Measurements from ENCODE around the gene CKAP2L. TPM values are rescaled to one million over a fixed set of nuclear protein-coding genes. Genes with fewer than 3 reads are reported as not detected.
A peak's percentile ranks its signal among the peaks of the same experiment; 100 is the strongest.

CKAP2L gene
- total RNA-seq, 1 experiment from 2014 or later = 20.7 TPM

- CTCF ChIA-PET = no interaction called here
- intact Hi-C loops (cut with micrococcal nuclease) = loop anchor here (5.0 kb wide), 1 partner anchor 33 kb away; no protein-coding TSS in a partner anchor
These were observed 70.2 kb downstream of the CKAP2L start for GRCh38 chr2:112694182-112694581.

GRCh38 chr2:112693596-112693995 lies 70.8 kb downstream of the CKAP2L start:
- Histone ChIP-seq H3K79me2 (ENCODE audit: low read length) (no peaks in the 10 kb centered on the region), H3K4me3 (ENCODE audit: low read length) (no peak overlapping the region), H4K20me1 (ENCODE audit: low read length) (no peaks in the 10 kb centered on the region), H3F3A (ENCODE audit: low read length, unreplicated experiment) (no peaks in the 10 kb centered on the region), H3K9me3 (ENCODE audit: low read length) (no peaks in the 10 kb centered on the region), H3K4me2 (ENCODE audit: low read length) (no peak overlapping the region), H3K9ac (ENCODE audit: low read length) (no peak overlapping the region), H3K4me1 (ENCODE audit: insufficient read depth, low read length) (peaks cover 38% of the 10 kb centered on the region), H3K9me2 (replicated peaks; ENCODE audit: low read length) (no peaks in the 10 kb centered on the region), H2AFZ (ENCODE audit: low read length) (no peak overlapping the region), H3K36me3 (ENCODE audit: low read depth, low read length) (no peaks in the 10 kb centered on the region), H3K27ac (ENCODE audit: low read length) (no peak overlapping the region), H3K27me3 (ENCODE audit: low read length) (no peaks in the 10 kb centered on the region)
- ChIA-PET POLR2A (ENCODE audit: unreplicated experiment) (no interaction called here), CTCF (no interaction called here)
- no peak for ATAC-seq
- no peak for TF ChIP-seq EZH2 (IDR thresholded peaks at IDR 0.05; ENCODE audit: low read length, unreplicated experiment)
- TF ChIP-seq CTCF (conservative IDR thresholded peaks at IDR 0.05; ENCODE audit: low read depth, low read length) = no peak
- no peak for TF ChIP-seq EZH2phosphoT487 (IDR thresholded peaks at IDR 0.05; ENCODE audit: borderline replicate concordance, low read length)
- intact Hi-C loops (cut with micrococcal nuclease) = loop anchor here (2.0 to 5.0 kb wide), 2 partner anchors 34 to 49 kb away; partner anchors contain the start of gene SLC20A1
- BruUV-seq (replicated peaks) = no TSS peak
- no peak for DNase-seq

More at GRCh38 chr2:112694182-112694581, 70.2 kb downstream of the CKAP2L start:
- Histone ChIP-seq H3K9ac (ENCODE audit: low read length) (no peak overlapping the region), H3K4me1 (ENCODE audit: insufficient read depth, low read length) (peaks cover 32% of the 10 kb centered on the region), H2AFZ (ENCODE audit: low read length) (no peak overlapping the region), H3K4me2 (ENCODE audit: low read length) (no peak overlapping the region), H4K20me1 (ENCODE audit: low read length) (no peaks in the 10 kb centered on the region), H3K27me3 (ENCODE audit: low read length) (no peaks in the 10 kb centered on the region), H3F3A (ENCODE audit: low read length, unreplicated experiment) (no peaks in the 10 kb centered on the region), H3K79me2 (ENCODE audit: low read length) (no peaks in the 10 kb centered on the region), H3K9me2 (replicated peaks; ENCODE audit: low read length) (no peaks in the 10 kb centered on the region), H3K9me3 (ENCODE audit: low read length) (no peaks in the 10 kb centered on the region), H3K4me3 (ENCODE audit: low read length) (no peak overlapping the region), H3K27ac (ENCODE audit: low read length) (no peak overlapping the region), H3K36me3 (ENCODE audit: low read depth, low read length) (no peaks in the 10 kb centered on the region)
- DNase-seq (no peak), ATAC-seq (no peak)
- TF ChIP-seq EZH2 (IDR thresholded peaks at IDR 0.05; ENCODE audit: low read length, unreplicated experiment) (no peak), EZH2phosphoT487 (IDR thresholded peaks at IDR 0.05; ENCODE audit: borderline replicate concordance, low read length) (no peak), CTCF (conservative IDR thresholded peaks at IDR 0.05; ENCODE audit: low read depth, low read length) (no peak)
- POLR2A ChIA-PET (ENCODE audit: unreplicated experiment) = no interaction called here
- BruUV-seq (replicated peaks) = no TSS peak

- intact Hi-C loops (cut with micrococcal nuclease) = loop anchor here (2.0 to 5.0 kb wide), 2 partner anchors 34 to 48 kb away; partner anchors contain the start of gene SLC20A1
- DNase-seq (no peak), ATAC-seq (no peak)
These were observed 71.5 kb downstream of the CKAP2L start for GRCh38 chr2:112692918-112693317.

More at GRCh38 chr2:112692918-112693317, 71.5 kb downstream of the CKAP2L start:
- no peaks in the 10 kb centered on the region for H3K9me2 ChIP-seq (replicated peaks; ENCODE audit: low read length)
- 0 out of 2 replicates have a peak overlapping the region, but pooled peaks have one; percentile 24 for H3K9ac ChIP-seq (ENCODE audit: low read length)
- no peak overlapping the region for H2AFZ ChIP-seq (ENCODE audit: low read length)
- H3K4me1 ChIP-seq (ENCODE audit: insufficient read depth, low read length) = peaks cover 45% of the 10 kb centered on the region
- no peaks in the 10 kb centered on the region for H3K36me3 ChIP-seq (ENCODE audit: low read depth, low read length)
- H3K27me3 ChIP-seq (ENCODE audit: low read length) = no peaks in the 10 kb centered on the region
- H3K79me2 ChIP-seq (ENCODE audit: low read length) = no peaks in the 10 kb centered on the region
- H3K27ac ChIP-seq (ENCODE audit: low read length) = peak overlapping the region; percentile 66
- H3K9me3 ChIP-seq (ENCODE audit: low read length) = no peaks in the 10 kb centered on the region
- H3K4me2 ChIP-seq (ENCODE audit: low read length) = peak overlapping the region; percentile 56
- H3F3A ChIP-seq (ENCODE audit: low read length, unreplicated experiment) = no peaks in the 10 kb centered on the region
- no TSS peak for BruUV-seq (replicated peaks)
- CTCF ChIA-PET = interaction anchor here (0.7 to 1.0 kb wide), 2 partner anchors 34 to 67 kb away, joined by 3 to 8 read pairs; no protein-coding TSS in a partner anchor
- TF ChIP-seq CTCF (conservative IDR thresholded peaks at IDR 0.05; ENCODE audit: low read depth, low read length) (no peak), EZH2phosphoT487 (IDR thresholded peaks at IDR 0.05; ENCODE audit: borderline replicate concordance, low read length) (no peak), EZH2 (IDR thresholded peaks at IDR 0.05; ENCODE audit: low read length, unreplicated experiment) (no peak)
- H3K4me3 ChIP-seq (ENCODE audit: low read length) = no peak overlapping the region
- POLR2A ChIA-PET (ENCODE audit: unreplicated experiment) = interaction anchor here (0.9 to 1.0 kb wide), 2 partner anchors 33 to 47 kb away, joined by 3 to 5 read pairs; partner anchors contain the start of gene SLC20A1
- no peaks in the 10 kb centered on the region for H4K20me1 ChIP-seq (ENCODE audit: low read length)

All from PC-3 (cell line).